GM03348 (cell line): Measurements from ENCODE around the gene PREP.
A peak's percentile ranks its signal among the peaks of the same experiment; 100 is the strongest.

Source experiments
- DNase-seq: peaks from one replicate; pipeline ENCODE4 v3.0.0; 2012; ENCODE audit warnings: low spot score

PREP gene

DNA sequence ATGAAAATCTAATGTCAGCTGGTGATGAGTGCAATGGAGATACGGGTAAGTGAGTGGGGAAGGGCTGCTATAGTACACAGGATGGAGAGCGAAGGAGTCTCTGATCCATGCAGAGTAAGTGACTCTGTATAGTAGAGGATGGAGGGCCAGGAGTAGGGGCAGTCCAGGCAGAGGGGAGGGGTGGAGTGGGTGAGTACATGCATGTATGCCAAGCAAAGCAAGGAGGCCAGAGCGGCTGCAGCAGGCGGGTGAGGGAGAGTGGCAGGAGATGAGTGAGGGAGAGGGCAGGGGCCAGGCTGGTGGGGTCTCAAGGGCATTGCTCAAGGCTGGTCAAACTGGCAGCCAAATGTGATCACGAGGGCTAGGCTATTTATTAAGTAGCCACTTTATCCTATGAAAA, 94.0 kb downstream of the PREP start:
- no peak for DNase-seq

DNA sequence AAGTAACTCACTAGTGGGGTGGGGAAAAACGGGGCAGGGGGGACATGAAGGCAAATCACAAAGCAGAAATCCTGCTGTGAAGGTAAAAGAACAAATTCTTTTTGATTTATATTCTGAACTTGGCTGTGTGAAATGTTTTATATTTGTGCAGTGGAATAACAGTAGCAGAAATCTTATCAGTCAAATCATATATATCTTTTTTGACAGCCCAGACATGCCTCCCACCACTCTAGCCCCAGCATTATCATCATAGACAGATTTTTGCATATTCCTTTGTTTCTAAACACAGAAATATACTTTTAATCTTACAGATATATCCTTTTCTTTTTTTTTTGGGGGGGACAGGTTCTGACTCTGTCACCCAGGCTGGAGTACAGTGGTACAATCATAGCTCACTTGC, 97.4 kb downstream of the PREP start:
- no peak for DNase-seq

DNA sequence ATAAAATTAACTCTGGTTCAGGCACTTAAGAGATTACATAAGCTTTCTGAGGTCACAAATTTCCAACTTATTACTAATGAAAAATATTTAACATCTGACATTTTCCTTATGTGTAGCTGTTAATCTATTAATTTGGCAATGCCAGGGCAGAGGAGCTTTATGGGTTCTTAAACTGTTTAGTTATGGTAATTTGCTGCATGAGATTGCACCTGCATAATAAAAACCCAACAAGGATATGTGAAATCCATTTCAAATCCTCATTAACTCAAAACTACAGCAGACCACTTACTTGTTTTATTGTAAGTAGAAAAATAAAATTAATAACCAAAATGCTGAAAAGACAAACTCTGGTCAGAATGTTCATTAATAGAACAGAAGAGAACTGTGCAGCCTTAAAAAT, 98.1 kb downstream of the PREP start:
- no peak for DNase-seq

GRCh38 chr6:105304366-105304765, 98.5 kb downstream of the PREP start:
- DNase-seq, result no peak

DNA sequence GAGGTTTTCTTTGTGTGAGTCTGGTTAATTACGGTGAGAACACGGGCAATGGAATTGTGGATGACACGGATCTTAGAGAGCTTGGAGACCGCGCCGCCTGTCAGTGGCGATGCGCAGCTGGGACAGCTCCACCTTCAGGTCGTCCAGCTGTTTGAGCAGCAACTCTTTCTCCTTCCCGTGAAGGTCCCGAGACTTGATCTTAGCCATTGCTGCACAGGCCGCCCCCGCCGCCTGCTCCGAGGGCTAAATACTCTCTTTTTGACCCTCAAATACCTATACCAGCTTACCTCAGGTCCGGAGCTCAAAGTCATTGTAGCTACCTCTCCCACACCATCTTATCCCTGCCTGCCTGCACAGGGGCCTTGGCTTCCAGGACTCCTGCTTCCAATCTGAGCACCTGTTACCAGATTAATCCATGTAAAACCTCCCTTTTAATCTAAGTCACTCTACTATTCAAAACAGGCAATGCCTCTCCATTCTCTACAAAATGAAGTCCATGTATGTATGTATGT, 100.2 kb downstream of the PREP start:
- no peak for DNase-seq

GRCh38 chr6:105301756-105302616, 100.9 kb downstream of the PREP start:
- DNase-seq, result peak; percentile 19

- no peak for DNase-seq
Observed at GRCh38 chr6:105301072-105301503, 101.8 kb downstream of the PREP start.

- DNase-seq, result no peak
Observed at GRCh38 chr6:105300090-105300489, 102.8 kb downstream of the PREP start.

- DNase-seq, result no peak
Observed at GRCh38 chr6:105294129-105294528, 108.8 kb downstream of the PREP start.

GRCh38 chr6:105292689-105293339, 110.1 kb downstream of the PREP start:
- no peak for DNase-seq

DNA sequence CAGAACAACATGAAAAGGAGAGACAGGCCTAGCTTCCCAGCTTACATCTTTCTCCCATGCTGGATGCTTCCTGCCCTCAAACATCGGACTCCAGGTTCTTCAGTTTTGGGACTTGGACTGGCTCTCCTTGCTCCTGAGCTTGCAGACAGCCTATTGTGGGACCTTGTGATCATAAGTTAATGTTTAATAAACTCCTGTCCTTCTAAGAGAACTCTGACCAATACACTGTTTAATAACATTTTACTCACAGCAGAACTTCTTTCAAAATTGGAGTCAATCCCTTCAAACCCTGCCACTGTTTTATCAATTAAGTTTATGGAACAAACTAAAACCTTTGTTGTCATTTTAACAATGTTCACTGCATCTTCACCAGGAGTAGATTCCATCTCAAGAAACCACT, 111.4 kb downstream of the PREP start:
- DNase-seq, result no peak

GRCh38 chr6:105282631-105283585, 120.0 kb downstream of the PREP start:
- DNase-seq, result no peak

DNA sequence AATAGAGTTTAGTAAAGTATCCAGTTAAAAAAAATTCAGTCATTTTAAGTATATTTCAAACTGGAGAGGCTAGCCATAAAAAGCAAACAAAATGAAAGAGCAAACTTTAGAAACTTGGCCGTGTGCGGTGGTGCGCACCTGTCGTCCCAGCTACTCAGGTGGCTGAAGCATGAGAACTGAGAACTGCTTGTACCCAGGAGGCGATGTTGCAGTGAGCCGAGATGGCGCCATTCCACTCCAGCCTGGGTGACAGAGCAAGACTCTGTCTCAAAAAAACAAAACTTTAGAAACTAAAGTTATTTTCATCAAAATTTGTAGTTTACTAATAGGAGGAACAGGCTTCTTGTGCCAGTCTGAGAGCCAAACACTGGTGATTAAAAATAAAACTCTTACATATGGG, 122.8 kb downstream of the PREP start:
- DNase-seq, result no peak

GRCh38 chr6:105279463-105279862, 123.4 kb downstream of the PREP start:
- no peak for DNase-seq

DNA sequence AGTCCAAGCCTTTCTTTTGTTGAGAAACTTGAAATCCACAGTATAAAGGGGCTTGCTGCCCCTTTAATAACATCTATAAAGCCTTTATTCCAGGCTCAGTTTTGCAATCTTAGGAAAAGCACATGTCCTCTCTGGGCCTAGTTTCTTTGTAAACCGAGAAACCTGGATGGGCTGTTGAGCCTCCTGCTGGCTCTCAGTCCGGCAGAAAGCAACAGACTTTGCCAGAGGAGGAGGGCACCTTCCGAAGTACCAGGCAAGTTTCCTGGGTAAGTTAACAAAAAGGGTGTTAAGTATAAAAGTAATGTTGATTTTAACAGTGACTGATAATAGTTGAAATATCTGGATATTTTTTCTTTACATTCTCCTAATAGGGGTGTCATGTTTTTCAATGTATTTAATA, 124.1 kb downstream of the PREP start:
- DNase-seq, result no peak

- no peak for DNase-seq
Observed at GRCh38 chr6:105278035-105278434, 124.8 kb downstream of the PREP start.

GRCh38 chr6:105276374-105276773, 126.5 kb downstream of the PREP start:
- DNase-seq, result no peak

DNA sequence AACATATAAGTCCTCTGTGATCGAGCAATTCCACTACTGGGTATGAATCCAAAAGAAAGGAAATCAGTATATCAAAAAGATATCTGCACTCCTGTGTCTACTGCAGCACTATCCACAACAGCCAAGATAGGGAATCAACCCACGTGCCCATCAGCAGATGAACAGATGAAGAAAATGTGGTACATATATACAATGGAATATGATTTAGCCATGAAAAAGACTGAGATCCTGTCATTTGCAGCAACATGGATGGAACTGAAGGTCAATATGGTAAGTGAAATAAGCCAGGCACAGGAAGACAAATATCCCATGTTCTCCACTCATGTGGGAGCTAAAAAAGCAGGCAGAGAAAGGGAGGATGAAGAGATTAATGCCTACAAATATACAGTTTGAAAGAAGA, 127.3 kb downstream of the PREP start:
- DNase-seq, result no peak

DNA sequence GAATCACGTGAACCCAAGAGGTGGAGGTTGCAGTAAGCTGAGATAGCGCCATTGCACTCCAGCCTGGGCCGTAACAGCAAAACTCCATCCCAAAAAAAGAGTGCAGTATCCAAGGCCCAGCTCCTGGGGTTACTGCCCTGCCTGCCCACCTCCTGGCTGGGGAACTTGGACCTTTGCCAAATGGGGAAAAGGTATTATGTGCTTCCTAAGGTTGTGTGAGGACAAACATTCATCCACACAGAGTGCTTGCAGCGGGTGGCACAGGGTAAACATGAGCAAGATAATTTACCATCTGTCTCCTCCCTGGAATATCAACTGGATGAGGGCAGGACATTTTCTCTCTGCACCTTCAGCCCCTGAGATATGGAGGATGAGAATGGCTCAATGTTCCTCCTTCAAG, 128.2 kb downstream of the PREP start:
- DNase-seq, result no peak

DNA sequence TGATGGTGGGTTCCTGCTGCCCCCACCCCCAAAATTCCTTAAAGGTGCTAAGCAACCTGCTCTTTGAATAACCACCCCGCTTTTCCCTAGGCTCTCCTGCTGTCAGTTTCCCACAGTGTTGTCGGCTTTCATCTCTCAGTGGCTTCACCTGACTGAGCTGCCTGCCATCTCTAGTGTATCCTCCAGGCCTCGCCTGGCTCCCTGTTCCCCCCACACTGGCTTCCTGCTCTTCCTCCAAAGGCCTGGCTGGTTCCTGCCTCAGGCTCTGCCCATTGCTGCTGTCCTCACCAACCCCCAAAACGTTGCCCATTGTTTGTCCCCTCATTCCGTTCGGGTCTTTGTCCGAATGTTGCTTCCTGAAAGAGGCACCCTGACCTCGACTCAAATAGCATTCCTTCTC, 129.3 kb downstream of the PREP start:
- no peak for DNase-seq

DNA sequence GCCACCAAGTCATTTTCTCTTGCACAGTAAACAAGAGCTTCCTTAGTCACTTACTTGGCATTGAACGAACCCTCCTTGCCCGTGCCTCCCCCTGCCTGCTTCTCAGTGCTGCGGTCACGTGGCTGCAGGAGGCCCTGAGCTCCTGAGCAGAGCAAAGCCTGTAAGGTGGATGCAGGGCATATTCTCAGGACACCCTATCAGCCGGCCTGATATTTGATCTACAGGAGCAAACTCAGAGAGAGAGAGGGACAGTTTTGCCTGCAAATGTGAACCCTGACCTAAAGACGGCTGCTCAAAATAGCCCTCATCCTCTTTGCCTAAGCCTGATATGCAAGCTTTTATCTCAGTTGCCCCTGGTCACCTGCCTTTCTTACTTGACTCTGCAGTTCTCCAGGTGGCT, 130.1 kb downstream of the PREP start:
- DNase-seq, result peak; percentile 12

- peak; percentile 50 for DNase-seq
Observed at GRCh38 chr6:105270511-105270910, 132.4 kb downstream of the PREP start.
